Ishikawa (cell line): Measurements from ENCODE around the gene CDH16.

Source experiments
- CEBPB ChIP-seq: IDR thresholded peaks from 2 replicates; pipeline ENCODE4 v1.6.1; 2012
- CREB1 ChIP-seq: IDR thresholded peaks from 2 replicates; pipeline ENCODE4 v1.6.1; 2012; ENCODE audit warnings: low read depth
- EGR1 ChIP-seq: IDR thresholded peaks from 2 replicates; pipeline ENCODE4 v1.6.1; 2012
- EP300 ChIP-seq: IDR thresholded peaks from 2 replicates; pipeline ENCODE4 v1.6.1; 2012; ENCODE audit warnings: borderline replicate concordance
- FOXM1 ChIP-seq: IDR thresholded peaks from 2 replicates; pipeline ENCODE4 v1.6.1; 2012; ENCODE audit warnings: low read depth, borderline replicate concordance
- MAX ChIP-seq: IDR thresholded peaks from 2 replicates; pipeline ENCODE4 v1.6.1; 2012
- NFIC ChIP-seq: IDR thresholded peaks from 2 replicates; pipeline ENCODE4 v1.6.1; 2012
- RAD21 ChIP-seq: IDR thresholded peaks from 2 replicates; pipeline ENCODE4 v1.6.1; 2012; ENCODE audit warnings: low read depth
- TAF1 ChIP-seq: IDR thresholded peaks from 2 replicates; pipeline ENCODE4 v1.6.1; 2012; ENCODE audit warnings: low read depth, mild to moderate bottlenecking
- TCF12 ChIP-seq: IDR thresholded peaks from 2 replicates; pipeline ENCODE4 v1.6.1; 2012; ENCODE audit warnings: low read depth
- TEAD4 ChIP-seq: IDR thresholded peaks from 2 replicates; pipeline ENCODE4 v1.6.1; 2012
- YY1 ChIP-seq: IDR thresholded peaks from 2 replicates; pipeline ENCODE4 v1.6.1; 2012; ENCODE audit warnings: low read depth
- ZBTB7A ChIP-seq: IDR thresholded peaks from 2 replicates; pipeline ENCODE4 v1.6.1; 2012; ENCODE audit warnings: low read depth
- TF ChIP-seq, protein P1 (sequence below): IDR thresholded peaks from 2 replicates; pipeline ENCODE4 v1.6.1; 2012
- TF ChIP-seq, protein P2 (sequence below): IDR thresholded peaks from 2 replicates; pipeline ENCODE4 v1.6.1; 2012; ENCODE audit warnings: low read depth, mild to moderate bottlenecking

The CDH16 gene

GRCh38 chr16:66931665-66932064, 13.0 kb upstream of the CDH16 start:
- TF ChIP-seq TCF12: no peak
- no peak for TF ChIP-seq EP300
- no peak for TF ChIP-seq RAD21
- TF ChIP-seq CREB1: no peak
- TF ChIP-seq CEBPB: no peak
- no peak for TF ChIP-seq EGR1
- TF ChIP-seq TAF1: no peak
- TF ChIP-seq MAX: no peak
- TF ChIP-seq, protein P1, sequence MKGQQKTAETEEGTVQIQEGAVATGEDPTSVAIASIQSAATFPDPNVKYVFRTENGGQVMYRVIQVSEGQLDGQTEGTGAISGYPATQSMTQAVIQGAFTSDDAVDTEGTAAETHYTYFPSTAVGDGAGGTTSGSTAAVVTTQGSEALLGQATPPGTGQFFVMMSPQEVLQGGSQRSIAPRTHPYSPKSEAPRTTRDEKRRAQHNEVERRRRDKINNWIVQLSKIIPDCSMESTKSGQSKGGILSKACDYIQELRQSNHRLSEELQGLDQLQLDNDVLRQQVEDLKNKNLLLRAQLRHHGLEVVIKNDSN: no peak
- TF ChIP-seq FOXM1: no peak
- no peak for TF ChIP-seq TEAD4
- TF ChIP-seq, protein P2, sequence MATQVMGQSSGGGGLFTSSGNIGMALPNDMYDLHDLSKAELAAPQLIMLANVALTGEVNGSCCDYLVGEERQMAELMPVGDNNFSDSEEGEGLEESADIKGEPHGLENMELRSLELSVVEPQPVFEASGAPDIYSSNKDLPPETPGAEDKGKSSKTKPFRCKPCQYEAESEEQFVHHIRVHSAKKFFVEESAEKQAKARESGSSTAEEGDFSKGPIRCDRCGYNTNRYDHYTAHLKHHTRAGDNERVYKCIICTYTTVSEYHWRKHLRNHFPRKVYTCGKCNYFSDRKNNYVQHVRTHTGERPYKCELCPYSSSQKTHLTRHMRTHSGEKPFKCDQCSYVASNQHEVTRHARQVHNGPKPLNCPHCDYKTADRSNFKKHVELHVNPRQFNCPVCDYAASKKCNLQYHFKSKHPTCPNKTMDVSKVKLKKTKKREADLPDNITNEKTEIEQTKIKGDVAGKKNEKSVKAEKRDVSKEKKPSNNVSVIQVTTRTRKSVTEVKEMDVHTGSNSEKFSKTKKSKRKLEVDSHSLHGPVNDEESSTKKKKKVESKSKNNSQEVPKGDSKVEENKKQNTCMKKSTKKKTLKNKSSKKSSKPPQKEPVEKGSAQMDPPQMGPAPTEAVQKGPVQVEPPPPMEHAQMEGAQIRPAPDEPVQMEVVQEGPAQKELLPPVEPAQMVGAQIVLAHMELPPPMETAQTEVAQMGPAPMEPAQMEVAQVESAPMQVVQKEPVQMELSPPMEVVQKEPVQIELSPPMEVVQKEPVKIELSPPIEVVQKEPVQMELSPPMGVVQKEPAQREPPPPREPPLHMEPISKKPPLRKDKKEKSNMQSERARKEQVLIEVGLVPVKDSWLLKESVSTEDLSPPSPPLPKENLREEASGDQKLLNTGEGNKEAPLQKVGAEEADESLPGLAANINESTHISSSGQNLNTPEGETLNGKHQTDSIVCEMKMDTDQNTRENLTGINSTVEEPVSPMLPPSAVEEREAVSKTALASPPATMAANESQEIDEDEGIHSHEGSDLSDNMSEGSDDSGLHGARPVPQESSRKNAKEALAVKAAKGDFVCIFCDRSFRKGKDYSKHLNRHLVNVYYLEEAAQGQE: no peak
- TF ChIP-seq YY1: no peak
- TF ChIP-seq ZBTB7A: no peak
- TF ChIP-seq NFIC: no peak

DNA sequence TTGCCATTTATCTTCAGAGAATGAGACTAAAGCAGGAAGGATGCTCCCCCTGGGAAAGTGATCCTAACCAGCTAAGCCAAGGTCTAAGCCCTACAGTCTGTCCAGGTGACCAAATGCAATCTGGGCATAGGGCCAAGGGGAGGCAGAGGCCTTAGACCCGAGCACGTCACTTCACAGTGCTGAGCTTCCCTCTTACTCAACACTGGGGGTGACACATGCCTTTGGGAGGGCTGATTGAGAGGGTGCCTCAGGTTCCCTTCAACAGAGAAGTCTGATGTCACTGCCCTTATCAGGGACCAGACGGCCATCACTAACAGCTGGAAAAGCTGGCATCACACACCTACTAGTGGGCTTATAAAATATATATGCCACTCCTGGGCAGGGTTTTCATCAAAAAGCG, 11.5 kb upstream of the CDH16 start:
- TF ChIP-seq CEBPB (no peak), NFIC (peak; percentile 60; the same call in 1 of the 2 replicates), EGR1 (no peak)
- TF ChIP-seq, protein P2: no peak

DNA sequence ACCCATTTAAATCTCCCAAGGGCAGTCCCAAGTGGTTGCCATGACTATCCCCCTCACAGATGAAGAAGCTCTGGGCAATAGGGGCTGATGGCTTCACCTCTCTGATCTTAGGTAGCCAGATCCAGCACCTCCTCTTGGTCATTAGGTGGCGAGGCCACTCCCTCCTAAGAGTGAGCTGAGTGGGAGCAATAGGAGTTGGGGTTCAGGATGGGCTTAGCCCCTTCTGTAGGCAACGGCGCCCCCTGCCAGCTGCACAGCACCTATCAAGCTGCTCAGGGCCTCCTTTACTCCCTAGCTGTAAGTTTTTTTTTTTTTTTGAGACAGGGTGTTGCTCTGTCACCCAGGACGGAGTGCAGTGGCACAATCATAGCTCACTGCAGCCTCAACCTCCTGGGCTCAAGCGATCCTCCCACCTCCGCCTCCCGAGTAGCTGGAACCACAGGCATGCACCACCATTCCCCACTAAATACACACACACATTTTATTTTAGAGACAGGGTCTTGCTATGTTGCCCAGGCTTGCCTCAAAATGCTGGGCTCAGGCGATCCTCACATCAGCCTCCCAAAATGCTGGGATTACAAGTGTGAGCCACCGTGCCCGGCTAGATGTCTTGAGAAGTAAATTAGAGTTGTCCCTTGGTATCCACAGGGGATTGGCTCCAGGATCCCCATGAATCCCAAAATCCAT, 10.2 kb upstream of the CDH16 start:
- TF ChIP-seq RAD21 (peak; percentile 66), MAX (no peak)

- TF ChIP-seq MAX: no peak
- TF ChIP-seq FOXM1: no peak
- no peak for TF ChIP-seq CEBPB
- TF ChIP-seq TCF12: no peak
- no peak for TF ChIP-seq YY1
Observed at GRCh38 chr16:66927918-66928649, 9.4 kb upstream of the CDH16 start.

DNA sequence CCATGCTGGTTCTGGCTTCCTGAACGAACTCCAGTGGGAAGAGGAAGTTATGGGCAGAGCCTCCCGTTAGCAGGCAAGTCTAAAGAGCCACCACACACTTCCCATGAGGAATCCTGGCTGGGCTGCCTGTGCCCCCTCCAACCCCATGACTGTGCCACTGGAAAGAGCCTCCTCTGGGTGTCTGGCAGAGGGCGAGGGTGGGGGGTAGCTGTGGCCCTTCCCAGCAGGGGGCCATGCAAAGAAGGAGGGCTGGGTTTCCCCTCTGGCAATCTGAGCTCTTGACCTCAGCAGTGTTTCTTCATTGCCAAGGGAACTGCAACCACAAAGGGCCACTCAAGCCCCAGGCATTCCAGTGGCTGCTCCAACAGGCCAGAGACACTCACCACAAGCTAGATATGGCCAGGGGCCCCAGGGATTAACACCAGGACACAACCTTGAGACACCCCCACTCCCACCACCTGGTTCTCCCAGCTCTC, 8.3 kb upstream of the CDH16 start:
- no peak for TF ChIP-seq CEBPB
- no peak for TF ChIP-seq TAF1
- no peak for TF ChIP-seq NFIC
- TF ChIP-seq MAX: no peak
- TF ChIP-seq, protein P2: no peak
- TF ChIP-seq TEAD4: no peak
- TF ChIP-seq YY1: no peak
- TF ChIP-seq FOXM1: no peak
- no peak for TF ChIP-seq CREB1
- TF ChIP-seq ZBTB7A: no peak
- TF ChIP-seq, protein P1: no peak
- no peak for TF ChIP-seq TCF12
- TF ChIP-seq RAD21: no peak
- no peak for TF ChIP-seq EP300
- TF ChIP-seq EGR1: no peak
